Stimulated activated CD4-positive, alpha-beta T cell treated with anti-CD3 and anti-CD28 coated beads, Interleukin-1b, Interleukin-23, amount 100 ng/mL, for 4 hours (primary cell): Measurements from ENCODE around the gene HELZ.
"Not testable (repeated sequence)": the region's sequence is repeated elsewhere in the genome, so short reads cannot be mapped to it uniquely, and the experiment has no call there.

Source experiments
- DNase-seq, 2 donors: peaks; one replicate each; pipeline ENCODE4 v3.0.0-alpha.2; 2020; ENCODE audit warnings: low read depth in 2 of 2

HELZ gene

GRCh38 chr17:67050066-67050465 is 194.9 kb downstream of the HELZ start:
- no peak for DNase-seq

- DNase-seq: no peak
Observed at GRCh38 chr17:67049025-67049739, 195.8 kb downstream of the HELZ start.

- no peak for DNase-seq
Observed at GRCh38 chr17:67047382-67047781, 197.6 kb downstream of the HELZ start.

- DNase-seq: no peak
Observed at GRCh38 chr17:67046398-67046797, 198.6 kb downstream of the HELZ start.

- DNase-seq: no peak
Observed at GRCh38 chr17:67044940-67045339, 200.1 kb downstream of the HELZ start.

GRCh38 chr17:67044016-67044772 is 200.8 kb downstream of the HELZ start, which contains the start of gene CACNG1:
CACNG1 (plus strand) TSS chr17:67044554; CDS start chr17:67044661, 107 bp downstream.
- no peak for DNase-seq

GRCh38 chr17:67043283-67043682 is 201.7 kb downstream of the HELZ start:
- DNase-seq: no peak

- DNase-seq: no peak
Observed at GRCh38 chr17:67041941-67042899, 202.8 kb downstream of the HELZ start.

GRCh38 chr17:67041531-67041930 is 203.5 kb downstream of the HELZ start:
- no peak for DNase-seq

- DNase-seq: not testable (repeated sequence)
Observed at GRCh38 chr17:67041119-67041518, 203.9 kb downstream of the HELZ start.

GRCh38 chr17:67040652-67041051 is 204.3 kb downstream of the HELZ start:
- DNase-seq: no peak

- DNase-seq: no peak
Observed at GRCh38 chr17:67038861-67039365, 206.1 kb downstream of the HELZ start.

- DNase-seq: no peak
Observed at GRCh38 chr17:67035131-67036083, 209.6 kb downstream of the HELZ start.

- no peak for DNase-seq
Observed at GRCh38 chr17:67033613-67034012, 211.4 kb downstream of the HELZ start.

- no peak for DNase-seq
Observed at GRCh38 chr17:67032985-67033384, 212.0 kb downstream of the HELZ start.

GRCh38 chr17:67032382-67032781 is 212.6 kb downstream of the HELZ start:
- no peak for DNase-seq

- no peak for DNase-seq
Observed at GRCh38 chr17:67030641-67031040, 214.4 kb downstream of the HELZ start.

- no peak for DNase-seq
Observed at GRCh38 chr17:67027031-67027628, 217.9 kb downstream of the HELZ start.

- no peak for DNase-seq
Observed at GRCh38 chr17:67026341-67026740, 218.7 kb downstream of the HELZ start.

GRCh38 chr17:67025216-67025792 is 219.7 kb downstream of the HELZ start:
- DNase-seq: no peak
